GM18870 (cell line): ENCODE results near the gene DNMT3A.

Source experiments
- ATAC-seq: cut with Tn5 transposase; IDR thresholded peaks from one replicate; pipeline ENCODE4 v1.9.1; 2021; ENCODE audit warnings: moderate library complexity; ENCODE audit not compliant: unreplicated experiment

The DNMT3A gene

GRCh38 chr2:25328152-25329085 lies 13.3 kb downstream of the DNMT3A start:
- no peak for ATAC-seq

GRCh38 chr2:25326326-25327013 lies 15.3 kb downstream of the DNMT3A start:
- no peak for ATAC-seq

GRCh38 chr2:25324905-25325592 lies 16.7 kb downstream of the DNMT3A start:
- no peak for ATAC-seq

GRCh38 chr2:25324251-25324650 lies 17.5 kb downstream of the DNMT3A start:
- no peak for ATAC-seq

GRCh38 chr2:25323610-25324189 lies 18.0 kb downstream of the DNMT3A start:
- no peak for ATAC-seq

GRCh38 chr2:25323042-25323514 lies 18.6 kb downstream of the DNMT3A start:
- ATAC-seq = no peak

GRCh38 chr2:25322312-25322711 lies 19.4 kb downstream of the DNMT3A start:
- ATAC-seq = no peak

GRCh38 chr2:25320077-25320476 lies 21.6 kb downstream of the DNMT3A start:
- peak; percentile 70 for ATAC-seq

- ATAC-seq = no peak
These were observed 25.6 kb downstream of the DNMT3A start for GRCh38 chr2:25316101-25316500.

- no peak for ATAC-seq
These were observed 26.4 kb downstream of the DNMT3A start for GRCh38 chr2:25315316-25315680.

GRCh38 chr2:25314514-25315315 lies 27.0 kb downstream of the DNMT3A start:
- ATAC-seq = no peak

GRCh38 chr2:25313711-25314513 lies 27.8 kb downstream of the DNMT3A start:
- no peak for ATAC-seq

GRCh38 chr2:25312958-25313710 lies 28.6 kb downstream of the DNMT3A start:
- ATAC-seq = no peak

GRCh38 chr2:25311865-25312575 lies 29.7 kb downstream of the DNMT3A start:
- no peak for ATAC-seq

GRCh38 chr2:25310965-25311864 lies 30.5 kb downstream of the DNMT3A start:
- no peak for ATAC-seq

GRCh38 chr2:25310709-25310964 lies 31.1 kb downstream of the DNMT3A start:
- no peak for ATAC-seq

GRCh38 chr2:25309402-25309801 lies 32.3 kb downstream of the DNMT3A start:
- no peak for ATAC-seq
